Measurements from ENCODE around the gene TGFB3.

- TF ChIP-seq CTCF (IDR thresholded peaks at IDR 0.05) (no peak), POLR2A (IDR thresholded peaks at IDR 0.05) (no peak)
These were observed 10.3 kb downstream of the TGFB3 start for GRCh38 chr14:75971509-75971908.

Data from esophagus squamous epithelium (tissue), 4 donors.